HG03095 (cell line): ENCODE results near the gene ACADM.
A peak's percentile ranks its signal among the peaks of the same experiment; 100 is the strongest.
"Not testable (repeated sequence)": the region's sequence is repeated elsewhere in the genome, so short reads cannot be mapped to it uniquely, and the experiment has no call there.

Source experiments
- ATAC-seq: cut with Tn5 transposase; IDR thresholded peaks from one replicate; pipeline ENCODE4 v1.9.1; 2021; ENCODE audit warnings: moderate library complexity; ENCODE audit not compliant: unreplicated experiment

The ACADM gene

GRCh38 chr1:75724472-75725022 is at the start of gene ACADM:
Gene ACADM, plus strand, starts transcription at chr1:75724709. Its CDS starts 79 bp downstream, at chr1:75724788.
- ATAC-seq, result peak; percentile 87

GRCh38 chr1:75677443-75677842 is 47.1 kb upstream of the ACADM start:
- no peak for ATAC-seq

GRCh38 chr1:75677964-75678363 is 46.5 kb upstream of the ACADM start:
- not testable (repeated sequence) for ATAC-seq

GRCh38 chr1:75690547-75690946 is 34.0 kb upstream of the ACADM start:
- ATAC-seq, result no peak

- ATAC-seq, result no peak
These were observed 31.0 kb upstream of the ACADM start for GRCh38 chr1:75693551-75693950.

- ATAC-seq, result no peak
These were observed 28.5 kb upstream of the ACADM start for GRCh38 chr1:75696000-75696399.

GRCh38 chr1:75707191-75707590 is 17.3 kb upstream of the ACADM start:
- no peak for ATAC-seq

- ATAC-seq, result no peak
These were observed 15.6 kb upstream of the ACADM start for GRCh38 chr1:75708910-75709309.

- no peak for ATAC-seq
These were observed 13.7 kb upstream of the ACADM start for GRCh38 chr1:75710832-75711231.

GRCh38 chr1:75711846-75712245 is 12.7 kb upstream of the ACADM start:
- ATAC-seq, result no peak

- ATAC-seq, result no peak
These were observed 12.2 kb upstream of the ACADM start for GRCh38 chr1:75712306-75712705.

- no peak for ATAC-seq
These were observed 4.7 kb upstream of the ACADM start for GRCh38 chr1:75719810-75720209.

GRCh38 chr1:75720325-75720724 is 4.2 kb upstream of the ACADM start:
- no peak for ATAC-seq

- no peak for ATAC-seq
These were observed 3.7 kb upstream of the ACADM start for GRCh38 chr1:75720820-75721219.

GRCh38 chr1:75722246-75722645 is 2.3 kb upstream of the ACADM start:
- not testable (repeated sequence) for ATAC-seq

GRCh38 chr1:75722966-75723365 is 1.5 kb upstream of the ACADM start:
- ATAC-seq, result no peak

GRCh38 chr1:75723989-75724471 is 479 bp upstream of the ACADM start:
- ATAC-seq, result peak; percentile 70

GRCh38 chr1:75725266-75725665 is 757 bp downstream of the ACADM start:
- ATAC-seq, result no peak

- no peak for ATAC-seq
These were observed 1.4 kb downstream of the ACADM start for GRCh38 chr1:75725861-75726361.

GRCh38 chr1:75727571-75727970 is 3.1 kb downstream of the ACADM start:
- peak; percentile 19 for ATAC-seq

GRCh38 chr1:75730432-75730831 is 5.9 kb downstream of the ACADM start:
- ATAC-seq, result no peak

- ATAC-seq, result no peak
These were observed 7.4 kb downstream of the ACADM start for GRCh38 chr1:75731881-75732280.

- ATAC-seq, result no peak
These were observed 8.2 kb downstream of the ACADM start for GRCh38 chr1:75732703-75733102.
